ENCODE results near the gene SLC16A1.
A peak's percentile ranks its signal among the peaks of the same experiment; 100 is the strongest.
"Not testable (repeated sequence)": the region's sequence is repeated elsewhere in the genome, so short reads cannot be mapped to it uniquely, and the experiment has no call there.

The SLC16A1 gene

DNA sequence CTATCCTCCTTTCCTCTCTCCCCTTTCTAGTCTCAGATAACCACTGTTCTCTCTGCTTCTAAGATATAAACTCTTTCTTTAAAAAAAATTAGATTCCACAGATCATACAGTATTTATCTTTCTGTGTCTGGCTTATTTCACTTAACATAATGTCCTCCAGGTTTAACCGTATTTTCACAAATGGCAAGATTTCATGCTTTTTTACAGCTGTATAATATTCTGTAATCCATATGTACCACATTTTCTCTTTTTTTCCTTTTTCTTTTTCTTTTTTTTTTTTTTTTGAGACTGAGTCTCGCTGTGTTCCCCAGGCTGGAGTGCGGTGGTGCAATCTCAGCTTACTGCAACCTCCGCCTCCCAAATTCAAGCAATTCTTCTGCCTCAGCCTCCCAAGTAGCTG, 5.1 kb upstream of the SLC16A1 start:
- DNase-seq, result no peak

DNA sequence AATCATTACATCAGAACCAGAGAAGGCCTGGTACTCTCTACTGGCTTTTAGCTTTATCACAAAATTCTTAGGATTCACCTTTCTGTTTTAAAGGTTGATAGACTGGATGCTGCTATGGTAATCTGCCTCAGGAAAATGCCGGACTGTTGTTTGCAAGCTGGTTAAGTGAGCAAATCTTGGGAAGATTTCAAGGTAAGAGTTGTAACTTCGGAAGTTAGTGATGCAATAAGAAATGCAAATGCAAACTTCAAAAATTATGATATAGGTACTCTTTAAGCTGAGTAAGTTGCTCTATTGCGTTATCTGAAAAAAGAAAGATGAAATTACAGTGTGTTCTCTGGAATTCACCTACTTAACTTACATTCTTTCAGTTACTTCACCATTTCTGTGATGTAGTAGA, 4.4 kb upstream of the SLC16A1 start:
- DNase-seq, result no peak

GRCh38 chr1:112958236-112958635, 2.2 kb upstream of the SLC16A1 start:
- not testable (repeated sequence) for DNase-seq

DNA sequence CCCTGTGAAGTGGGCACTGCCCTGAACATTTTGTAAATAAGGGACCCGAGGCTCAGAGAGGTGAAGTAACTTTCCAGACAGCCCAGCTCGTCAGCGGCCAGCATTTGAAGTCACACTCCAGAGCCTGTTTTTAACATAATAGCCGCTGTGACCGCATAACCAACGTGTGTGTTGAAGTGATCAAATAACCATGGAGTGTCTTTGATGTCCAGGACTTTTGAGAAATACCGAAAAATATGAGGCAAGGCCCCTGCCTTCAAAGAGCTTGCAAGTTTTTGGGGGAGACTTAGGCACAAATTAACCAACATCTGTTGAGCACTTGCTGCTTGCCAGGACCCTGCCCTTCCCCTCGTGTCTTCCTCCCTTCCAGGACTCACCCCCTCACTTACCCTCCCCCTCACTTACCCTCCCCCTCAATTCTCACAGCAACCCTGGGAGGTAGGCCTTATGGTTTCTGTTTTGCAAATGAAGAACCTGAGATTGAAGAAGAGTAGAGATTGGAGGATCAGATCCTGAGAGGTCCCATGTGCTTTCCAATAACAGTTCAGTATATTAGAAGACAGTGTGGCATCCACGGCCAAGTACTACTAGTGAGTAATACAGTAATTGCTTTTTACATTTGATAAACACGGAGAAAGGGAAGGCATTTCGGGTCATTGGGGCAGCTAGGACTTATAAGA, 1.3 kb upstream of the SLC16A1 start:
- DNase-seq, result peak; percentile 32

DNA sequence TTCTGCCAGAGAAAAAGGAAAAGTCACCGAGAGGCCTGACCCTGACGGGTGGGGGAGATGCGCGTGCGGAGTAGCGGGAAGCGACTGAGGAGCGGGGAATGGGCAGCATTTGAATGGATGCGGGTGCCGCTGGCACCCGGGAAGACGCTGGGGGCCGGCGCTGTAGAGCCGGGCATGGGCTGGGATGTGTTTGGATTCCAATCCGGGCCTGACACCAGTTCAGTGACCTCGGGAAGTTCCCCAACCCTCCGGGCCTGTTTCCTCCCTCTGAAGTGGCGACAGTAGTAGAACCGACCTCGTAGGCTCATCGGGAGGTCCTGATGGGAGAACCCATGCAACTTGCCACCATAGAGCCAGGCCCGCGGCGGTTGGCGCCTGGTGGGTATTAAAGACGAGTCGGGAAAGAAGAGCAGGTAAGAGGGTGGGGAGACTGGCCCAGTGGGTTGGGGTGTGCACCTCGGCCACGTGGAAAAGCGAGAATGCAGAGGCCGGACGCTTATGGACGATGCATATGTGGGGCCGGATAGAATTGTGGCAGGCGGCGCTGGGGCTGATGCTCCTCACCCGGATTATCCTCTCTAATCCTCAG, 642 bp upstream of the SLC16A1 start:
- peak; percentile 48 for DNase-seq

DNA sequence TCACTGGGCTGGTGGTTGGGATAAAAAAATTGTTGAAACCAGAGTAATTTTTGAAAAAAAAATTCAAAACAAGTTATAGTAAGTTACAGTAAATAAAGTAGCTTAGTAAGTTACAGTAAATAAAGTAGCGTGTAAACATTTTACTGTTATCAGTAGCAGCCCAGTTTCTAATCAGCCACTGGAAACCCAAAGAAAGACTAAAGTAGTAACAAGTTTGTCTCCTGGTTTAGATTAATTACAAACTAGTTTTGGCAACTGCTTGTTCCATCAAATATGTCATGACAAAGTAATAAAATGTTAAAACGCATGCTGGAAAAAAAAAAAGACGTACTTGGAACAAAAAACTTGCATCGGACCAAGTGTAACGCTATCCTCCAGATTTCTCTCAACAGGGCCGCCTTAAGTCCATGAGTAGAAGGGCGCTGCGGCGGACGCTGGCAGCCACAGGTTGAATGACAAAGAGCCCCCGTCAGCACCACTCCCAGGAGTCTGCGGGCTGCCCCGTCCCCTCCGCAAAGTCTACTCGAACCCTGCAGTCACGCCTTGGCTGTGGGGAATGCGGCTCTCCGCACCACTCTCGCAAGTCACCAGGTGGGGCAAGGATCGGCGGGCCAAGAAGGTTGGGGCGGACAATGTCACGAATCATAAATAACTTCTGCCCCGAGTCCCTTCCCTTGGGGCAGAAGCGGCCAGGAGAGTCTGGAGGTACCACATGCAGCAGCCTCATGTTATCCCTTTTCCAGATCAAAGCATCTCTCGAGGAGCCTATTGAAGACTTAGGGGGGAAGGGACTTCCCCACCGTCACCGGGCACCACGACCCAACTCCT, 837 bp downstream of the SLC16A1 start:
- peak; percentile 70 for DNase-seq

GRCh38 chr1:112954017-112954650, 1.9 kb downstream of the SLC16A1 start:
- DNase-seq, result no peak

- no peak for DNase-seq
Observed at GRCh38 chr1:112950426-112950825, 5.6 kb downstream of the SLC16A1 start.

DNA sequence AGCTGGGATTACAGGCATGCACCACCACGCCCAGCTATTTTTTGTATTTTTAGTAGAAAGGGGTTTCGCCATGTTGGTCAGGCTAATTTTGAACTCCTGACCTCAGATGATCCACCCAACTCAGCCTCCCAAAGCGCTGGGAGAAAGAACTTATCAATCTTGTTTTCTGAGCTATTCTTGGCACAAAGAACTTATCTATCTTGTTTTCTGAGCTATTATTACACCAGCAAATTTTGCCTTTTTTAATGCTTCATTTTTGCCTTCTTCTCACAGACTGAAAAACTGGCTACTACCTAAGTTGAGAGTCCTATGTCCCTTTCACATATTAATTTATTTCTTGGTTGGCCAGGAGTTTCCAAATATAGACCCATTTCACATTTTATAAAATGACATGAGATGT, 9.3 kb downstream of the SLC16A1 start:
- no peak for DNase-seq

GRCh38 chr1:112939810-112940209, 16.2 kb downstream of the SLC16A1 start:
- DNase-seq, result no peak

- DNase-seq, result no peak
Observed at GRCh38 chr1:112938210-112938609, 17.8 kb downstream of the SLC16A1 start.

- no peak for DNase-seq
Observed at GRCh38 chr1:112937495-112937894, 18.5 kb downstream of the SLC16A1 start.

- no peak for DNase-seq
Observed at GRCh38 chr1:112937070-112937469, 18.9 kb downstream of the SLC16A1 start.

- DNase-seq, result no peak
Observed at GRCh38 chr1:112935461-112936111, 20.4 kb downstream of the SLC16A1 start.

GRCh38 chr1:112934577-112934976, 21.4 kb downstream of the SLC16A1 start:
- no peak for DNase-seq

- no peak for DNase-seq
Observed at GRCh38 chr1:112933820-112934571, 22.0 kb downstream of the SLC16A1 start.

- no peak for DNase-seq
Observed at GRCh38 chr1:112929979-112930378, 26.0 kb downstream of the SLC16A1 start.

- DNase-seq, result no peak
Observed at GRCh38 chr1:112927462-112927990, 28.5 kb downstream of the SLC16A1 start.

GRCh38 chr1:112926858-112927257, 29.1 kb downstream of the SLC16A1 start:
- DNase-seq, result no peak

DNA sequence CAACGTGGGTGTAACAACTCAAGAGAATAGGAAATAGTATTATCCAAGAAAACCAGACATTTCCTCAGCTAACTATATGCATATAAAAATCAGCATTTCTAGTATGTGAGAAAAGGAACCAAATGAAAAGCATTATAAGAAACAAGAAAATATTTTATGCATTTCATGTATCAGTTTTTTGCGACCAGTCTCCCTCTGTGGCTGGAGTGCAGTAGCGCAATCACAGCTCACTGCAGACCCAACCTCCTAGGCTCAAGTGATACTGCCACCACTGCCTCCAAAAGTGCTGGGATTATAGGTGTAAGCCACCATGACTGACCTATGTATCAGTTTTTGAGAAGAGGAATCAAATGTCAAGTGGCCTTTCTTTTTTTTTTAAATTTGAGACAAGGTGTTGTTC, 31.0 kb downstream of the SLC16A1 start:
- DNase-seq, result no peak

GRCh38 chr1:112923959-112924349, 32.0 kb downstream of the SLC16A1 start:
- DNase-seq, result no peak
